Ovary (tissue), 3 donors: ENCODE measurements around the gene TMEM186.

Experiments used
- EP300 ChIP-seq: sonication (generic); formaldehyde crosslinking; IDR thresholded peaks from one replicate; pipeline ENCODE4 v1.6.1; 2017; ENCODE audit warnings: antibody characterized with exemption
- POLR2A ChIP-seq: fragments of 450-650 bp; IDR thresholded peaks from one replicate; pipeline ENCODE4 v1.6.1; 2017; ENCODE audit warnings: antibody characterized with exemption, mild to moderate bottlenecking, moderate library complexity
- TF ChIP-seq, protein P1 (sequence below), 3 donors: fragments of 450-650 bp in 2 of 3; fragments of 200-600 bp in 1 of 3; IDR thresholded peaks; one replicate each; pipeline versions ENCODE4 v1.5.1 to v1.8.0; 2016 to 2022; ENCODE audit warnings: antibody characterized with exemption in 3 of 3, mild to moderate bottlenecking in 1 of 3
- donor health status: DM: no; HTN: no; CAD: no.

DNA sequence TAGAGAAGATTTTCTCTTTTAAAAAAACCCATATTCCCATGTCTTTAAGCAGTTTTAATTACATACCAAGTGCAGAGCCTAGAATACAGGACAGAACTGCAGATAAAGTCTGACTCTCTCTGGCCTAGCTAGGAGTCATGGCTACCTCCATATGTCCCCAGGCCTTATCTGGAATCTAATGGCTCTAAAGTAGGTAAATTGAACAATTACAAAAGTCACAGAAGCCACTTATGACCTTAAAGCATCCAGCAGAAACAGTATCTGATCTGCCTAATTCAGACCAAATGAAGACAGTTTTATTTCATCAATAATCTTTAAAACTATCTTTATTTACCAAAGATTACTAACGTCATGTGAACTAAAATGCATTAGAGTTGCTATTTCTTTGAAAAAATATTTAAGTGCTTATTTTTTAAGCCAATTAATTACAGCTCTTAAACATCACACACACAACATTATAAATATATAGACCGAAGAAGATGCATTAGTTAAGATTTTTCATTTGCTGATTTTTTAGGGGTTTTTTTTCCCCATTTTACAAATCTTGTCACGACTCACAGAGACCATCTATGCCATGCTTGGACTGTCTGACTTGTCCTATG, 28.9 kb upstream of the TMEM186 start:
- TF ChIP-seq, protein P1, sequence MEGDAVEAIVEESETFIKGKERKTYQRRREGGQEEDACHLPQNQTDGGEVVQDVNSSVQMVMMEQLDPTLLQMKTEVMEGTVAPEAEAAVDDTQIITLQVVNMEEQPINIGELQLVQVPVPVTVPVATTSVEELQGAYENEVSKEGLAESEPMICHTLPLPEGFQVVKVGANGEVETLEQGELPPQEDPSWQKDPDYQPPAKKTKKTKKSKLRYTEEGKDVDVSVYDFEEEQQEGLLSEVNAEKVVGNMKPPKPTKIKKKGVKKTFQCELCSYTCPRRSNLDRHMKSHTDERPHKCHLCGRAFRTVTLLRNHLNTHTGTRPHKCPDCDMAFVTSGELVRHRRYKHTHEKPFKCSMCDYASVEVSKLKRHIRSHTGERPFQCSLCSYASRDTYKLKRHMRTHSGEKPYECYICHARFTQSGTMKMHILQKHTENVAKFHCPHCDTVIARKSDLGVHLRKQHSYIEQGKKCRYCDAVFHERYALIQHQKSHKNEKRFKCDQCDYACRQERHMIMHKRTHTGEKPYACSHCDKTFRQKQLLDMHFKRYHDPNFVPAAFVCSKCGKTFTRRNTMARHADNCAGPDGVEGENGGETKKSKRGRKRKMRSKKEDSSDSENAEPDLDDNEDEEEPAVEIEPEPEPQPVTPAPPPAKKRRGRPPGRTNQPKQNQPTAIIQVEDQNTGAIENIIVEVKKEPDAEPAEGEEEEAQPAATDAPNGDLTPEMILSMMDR (IDR thresholded peaks at IDR 0.05) = no peak
- TF ChIP-seq EP300 (no peak), POLR2A (no peak)
